ENCODE measurements around the gene OPCML.

The OPCML gene

DNA sequence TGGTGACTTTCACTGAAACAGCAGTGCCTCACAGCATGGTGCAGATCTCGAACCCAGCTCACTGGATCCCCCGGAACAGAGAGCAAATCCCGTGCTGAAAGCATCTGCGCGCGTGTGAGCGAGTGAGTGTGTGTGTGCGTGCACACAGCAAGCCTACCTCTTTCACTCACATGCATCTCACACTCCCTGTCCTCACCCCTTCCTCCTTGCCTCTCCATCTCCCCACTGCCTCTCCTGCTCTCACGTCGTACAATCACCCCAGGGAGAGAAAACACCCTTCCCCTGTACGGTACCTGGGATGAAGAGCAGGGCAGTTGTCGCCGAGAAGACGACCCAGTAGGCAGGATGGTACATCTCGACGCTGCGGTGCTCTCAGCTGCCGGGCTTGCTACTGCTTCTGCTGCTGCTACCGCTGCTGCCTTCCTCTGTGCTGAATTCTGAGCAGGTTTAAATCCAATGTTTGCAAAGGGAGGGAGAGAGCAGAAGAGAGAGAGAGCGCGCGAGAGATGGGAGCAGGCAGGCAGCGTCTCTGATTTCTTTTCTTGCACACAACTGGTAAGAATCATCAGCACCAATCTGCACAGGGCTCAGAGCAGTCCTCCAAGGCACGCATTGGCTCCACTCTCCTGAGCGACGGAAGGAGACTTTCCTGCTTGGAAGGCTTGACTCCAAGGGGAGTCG, at the start of gene OPCML:
OPCML (minus strand) TSS at position 531 of the 681 bp plus-strand sequence.
- no peak for DNase-seq

DNA sequence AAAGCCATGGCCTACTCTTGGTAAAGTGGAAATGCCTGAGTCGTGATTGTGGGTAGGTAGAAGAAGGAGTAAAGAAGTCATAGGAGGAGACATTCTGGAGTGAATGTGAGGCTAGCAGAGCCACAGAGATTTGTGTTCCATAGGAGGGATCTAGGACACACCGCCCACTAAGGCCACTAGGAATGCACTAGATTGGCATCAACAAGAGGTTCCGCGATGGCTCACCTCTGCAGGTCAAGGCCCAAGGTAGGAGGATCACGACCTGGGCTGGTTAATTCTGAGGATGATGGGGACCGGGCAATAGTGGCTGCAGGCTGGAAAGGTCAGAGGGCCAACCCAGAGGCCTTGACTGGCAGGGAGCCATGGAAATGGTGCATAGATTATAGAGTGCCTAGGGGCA, 48.8 kb upstream of the OPCML start:
- no peak for DNase-seq

DNA sequence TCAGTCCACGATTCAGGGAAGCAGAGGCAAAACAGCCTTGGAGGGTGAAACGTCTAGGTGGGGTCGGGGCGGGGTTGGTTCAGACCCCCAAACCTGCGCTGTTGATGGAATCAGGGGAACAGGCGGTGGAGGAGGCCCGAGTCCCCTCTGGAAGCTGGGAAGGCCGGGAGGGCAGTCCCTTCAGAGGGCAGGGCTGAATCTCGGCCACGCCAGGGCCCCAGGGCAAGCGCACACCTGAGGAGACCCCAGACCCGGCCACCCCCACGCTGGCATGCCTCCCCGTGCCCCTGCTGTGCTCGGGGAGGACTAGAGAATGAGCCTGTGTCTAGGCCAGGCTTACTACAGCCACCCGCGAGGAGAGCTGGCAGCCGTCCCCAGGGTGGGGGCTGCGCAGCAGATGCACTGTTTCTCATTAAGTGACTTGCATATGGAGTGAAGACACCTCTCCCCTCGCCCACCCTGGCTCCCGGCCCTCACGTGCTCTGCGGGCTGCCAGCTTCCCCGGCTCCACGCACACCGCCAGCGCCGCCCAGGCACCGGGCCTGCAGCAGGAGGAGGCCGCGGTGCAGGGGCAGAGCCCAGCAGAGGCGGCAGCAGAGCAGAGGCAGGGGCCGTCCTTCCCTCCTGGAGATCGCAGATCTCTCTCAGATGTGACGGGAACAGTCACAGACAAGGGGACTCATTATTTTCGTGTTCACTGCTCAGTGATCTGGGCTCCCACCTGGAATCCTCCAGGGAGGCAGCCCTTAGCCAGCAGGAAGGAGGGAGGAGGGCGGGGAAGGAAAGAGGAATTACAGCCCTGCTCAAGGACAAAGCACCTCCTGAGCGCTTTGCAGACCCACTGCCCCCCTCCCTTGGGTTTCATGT, 47.1 kb upstream of the OPCML start:
- no peak for DNase-seq

DNA sequence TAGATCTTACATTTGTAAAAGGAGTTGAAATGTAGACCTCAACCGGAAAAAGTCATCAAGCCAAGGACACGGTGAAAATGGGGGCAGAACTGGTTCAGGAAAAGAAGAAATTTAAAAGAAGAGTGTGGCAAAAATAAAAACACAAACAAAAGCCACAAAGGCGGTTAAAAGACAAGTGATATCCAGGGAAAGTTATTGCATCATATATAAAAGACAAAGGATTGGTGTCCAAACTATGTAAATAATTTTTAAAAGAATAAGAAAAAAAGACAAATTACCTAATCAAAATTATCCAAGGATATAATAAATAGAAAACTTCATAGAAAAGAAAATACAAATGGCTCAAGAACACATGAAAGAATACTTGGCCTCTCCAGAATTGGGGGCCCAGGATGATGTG, 45.1 kb upstream of the OPCML start:
- no peak for DNase-seq

DNA sequence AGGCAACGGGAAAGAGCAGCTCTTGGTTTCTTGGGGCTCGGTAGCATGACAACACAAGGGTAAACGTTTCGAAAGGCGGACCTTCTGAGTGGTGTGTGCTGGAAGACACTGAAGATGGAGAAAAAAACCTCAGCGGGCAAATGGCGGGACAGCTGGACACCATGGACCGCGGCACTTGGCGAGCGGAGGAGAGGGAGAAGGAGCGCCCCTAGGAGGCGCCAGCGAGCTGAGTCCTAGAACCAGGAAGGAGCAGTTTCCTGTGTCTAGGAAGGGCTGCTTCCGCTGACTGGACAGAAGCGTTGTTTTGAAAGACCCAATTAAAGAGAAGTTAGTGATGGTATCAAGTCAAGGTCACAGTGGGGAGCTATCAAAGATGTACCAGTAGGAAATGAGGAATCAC, 44.0 kb upstream of the OPCML start:
- DNase-seq: no peak

DNA sequence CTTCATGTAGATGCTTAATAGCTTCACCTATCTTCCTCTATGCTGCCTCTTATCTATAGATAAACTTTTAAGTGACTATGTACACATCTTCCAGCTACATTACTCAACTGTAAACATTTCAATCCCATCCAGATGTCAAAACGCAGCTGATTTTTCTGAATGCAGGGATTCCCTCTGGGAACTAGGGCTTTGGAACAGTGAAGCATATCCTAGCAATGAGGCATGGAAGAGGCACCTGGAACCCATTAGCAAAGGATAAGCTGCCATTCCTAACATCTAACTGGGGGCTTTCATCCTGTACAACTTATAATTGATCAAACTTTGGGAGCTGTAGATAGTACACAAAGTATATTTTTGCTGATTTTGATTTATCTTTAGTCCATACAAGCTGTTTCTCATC, 40.8 kb upstream of the OPCML start:
- DNase-seq: no peak

DNA sequence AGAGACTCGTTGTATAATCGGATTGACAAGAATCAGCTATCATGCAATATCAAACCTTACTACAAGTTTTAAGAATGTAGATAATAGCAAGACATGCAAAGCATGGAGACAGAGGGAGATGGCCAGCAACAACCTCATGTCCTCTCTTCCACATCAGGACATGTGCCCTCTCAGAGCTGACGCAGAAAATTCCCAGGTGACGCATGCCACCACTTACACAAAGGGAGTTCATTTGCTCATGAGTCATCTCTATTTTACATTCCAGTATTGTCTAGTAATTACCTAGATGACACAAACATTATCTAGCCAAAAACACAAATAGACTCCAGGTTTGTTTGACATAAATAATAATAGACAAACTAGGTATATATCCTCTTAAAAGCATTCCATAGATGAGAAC, 38.1 kb upstream of the OPCML start:
- no peak for DNase-seq

DNA sequence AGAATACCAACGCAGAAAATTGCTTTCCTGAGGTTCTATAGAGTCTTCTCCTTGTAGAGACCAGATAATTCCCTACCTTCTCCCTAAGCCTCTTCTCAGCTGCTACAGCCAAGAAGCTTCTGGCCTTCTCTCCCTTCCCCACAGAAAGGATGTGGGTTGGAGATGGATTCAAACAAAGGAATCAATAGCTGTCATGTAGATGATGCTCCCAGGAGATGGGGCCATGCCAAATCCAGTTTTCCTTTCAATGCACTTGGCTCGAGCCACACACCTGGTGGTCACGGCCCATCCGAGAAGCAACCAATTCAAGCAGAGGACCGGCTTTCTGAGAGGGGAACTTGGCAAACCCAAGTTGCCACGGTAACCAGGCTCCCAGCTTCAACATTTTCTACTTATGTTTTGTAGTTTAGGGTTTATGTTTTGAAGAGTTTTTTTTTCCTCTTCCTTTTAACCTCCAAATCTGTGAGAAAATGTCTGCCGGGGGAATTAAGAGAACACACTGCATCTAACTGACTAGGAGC, 31.3 kb upstream of the OPCML start:
- DNase-seq: no peak

DNA sequence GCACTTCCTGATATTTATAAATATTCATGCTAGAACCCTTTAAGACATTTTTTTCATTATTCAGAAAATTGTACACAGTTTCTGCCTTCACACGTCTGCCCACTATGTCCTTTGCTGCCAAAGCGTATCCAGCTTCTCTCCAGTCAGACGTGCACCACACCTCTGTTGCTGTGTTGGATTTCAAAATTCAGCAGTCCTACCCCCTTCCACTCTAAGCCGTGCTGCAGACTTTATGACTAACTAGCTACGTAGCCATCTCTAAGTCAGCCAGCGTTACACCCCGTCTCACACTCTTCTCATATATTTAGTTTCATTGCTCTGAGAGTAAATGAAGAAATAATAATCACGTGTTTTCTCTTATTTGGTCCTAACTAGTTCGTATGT, 28.2 kb upstream of the OPCML start:
- no peak for DNase-seq

DNA sequence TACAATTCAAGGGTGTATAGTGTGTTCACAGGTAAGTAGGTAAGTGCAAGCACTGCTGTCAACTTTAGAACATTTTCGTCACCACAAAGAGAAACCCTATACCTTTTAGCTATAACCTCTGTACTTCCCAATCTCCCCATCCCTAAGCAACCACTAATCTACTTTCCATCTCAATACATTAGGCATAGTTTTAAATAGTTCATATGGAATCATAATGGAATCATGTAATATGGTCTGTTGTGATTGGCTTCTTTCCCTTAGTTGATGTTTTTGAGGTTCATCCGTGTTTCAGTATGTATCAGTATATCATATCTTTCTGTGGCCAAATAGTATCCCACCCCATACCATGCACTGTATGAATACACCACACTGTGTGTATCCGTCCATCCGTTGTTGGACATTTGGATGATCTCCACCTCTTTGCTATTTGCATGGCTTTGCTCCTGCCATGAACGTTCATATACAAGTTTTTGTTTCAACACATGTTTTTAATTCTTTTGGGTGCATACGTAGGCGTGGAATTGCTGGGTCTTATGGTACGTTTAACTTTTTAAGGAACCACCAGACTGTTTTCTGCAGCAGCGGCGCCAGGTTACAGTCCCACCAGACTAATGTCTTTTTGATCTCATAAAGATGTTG, 27.7 kb upstream of the OPCML start:
- DNase-seq: no peak

DNA sequence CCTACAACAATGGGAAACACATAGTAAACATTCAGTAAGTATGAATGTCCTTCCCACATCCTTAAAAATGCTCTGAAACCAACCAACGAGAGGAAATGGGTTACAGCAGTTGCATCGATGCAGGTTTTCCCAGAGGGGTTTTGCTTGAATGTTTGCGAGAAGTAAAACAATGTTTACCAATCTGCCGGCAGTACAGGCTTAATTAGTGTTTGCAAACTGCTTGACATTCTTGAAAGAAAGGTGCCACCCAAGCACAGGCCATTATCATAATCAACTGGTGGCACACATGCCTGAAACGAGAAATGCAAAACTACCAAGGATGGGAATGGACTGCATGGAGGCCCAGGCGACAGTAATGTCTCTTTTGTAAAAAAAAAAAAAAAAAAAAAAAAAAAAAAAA, 27.1 kb upstream of the OPCML start:
- no peak for DNase-seq

DNA sequence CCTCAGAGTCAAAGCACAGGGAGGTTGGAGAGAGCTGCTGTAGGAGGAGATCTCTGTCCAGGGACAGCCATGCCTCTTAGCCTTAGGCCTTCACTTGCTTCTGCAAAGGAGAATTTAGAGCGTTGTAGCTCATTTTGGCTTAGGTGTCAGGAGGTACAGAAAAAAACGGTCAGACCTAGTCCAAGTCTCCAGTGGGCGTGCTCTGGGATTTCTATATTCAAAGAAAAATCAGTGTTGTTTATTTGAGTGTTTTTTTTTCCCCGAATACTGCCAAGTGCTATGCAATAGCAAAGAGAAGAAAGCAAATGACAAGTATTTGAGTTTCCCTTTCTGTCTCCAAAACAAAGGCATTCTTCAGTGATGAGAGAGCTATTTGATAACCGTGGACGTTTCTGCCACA, 22.7 kb upstream of the OPCML start:
- DNase-seq: no peak

DNA sequence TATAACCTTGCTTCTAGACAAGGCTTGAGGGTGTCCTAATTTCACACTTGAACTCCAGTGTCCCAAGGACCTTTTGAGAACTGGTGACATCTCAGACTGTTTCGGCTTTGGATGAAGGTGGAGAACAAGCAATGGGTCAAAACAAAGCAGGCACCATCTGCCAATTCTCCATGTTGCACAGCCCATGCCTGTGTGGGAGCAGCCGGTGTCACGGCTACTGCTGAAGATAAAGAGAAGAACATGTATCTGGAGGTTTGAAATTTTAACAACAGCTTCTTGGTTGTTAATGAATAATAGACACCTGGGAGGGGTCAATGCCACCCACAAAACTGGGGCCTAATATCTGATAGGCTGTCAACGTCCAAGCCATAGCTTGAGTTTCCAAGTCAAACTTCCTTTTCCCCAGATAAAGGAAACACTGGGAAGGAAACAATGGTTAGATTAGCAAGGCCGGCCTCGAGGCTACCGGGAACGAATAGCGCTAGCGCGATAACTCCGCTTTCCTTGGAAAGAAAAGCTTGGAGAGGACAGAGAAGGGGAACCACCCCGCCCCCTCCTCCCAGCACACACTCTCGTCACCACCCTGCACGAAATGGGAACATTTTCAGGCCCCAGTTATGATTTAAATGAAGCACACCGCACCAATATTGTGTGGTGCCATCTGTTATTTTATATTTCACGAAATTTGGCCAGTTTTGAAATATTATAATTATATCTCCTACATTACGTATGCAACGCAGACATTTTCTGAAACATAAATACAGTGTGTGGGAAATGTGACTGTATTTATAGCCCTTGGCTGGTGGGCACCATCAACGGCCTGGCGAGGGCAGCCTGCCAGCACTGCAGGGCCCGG, 21.8 kb upstream of the OPCML start:
- no peak for DNase-seq

DNA sequence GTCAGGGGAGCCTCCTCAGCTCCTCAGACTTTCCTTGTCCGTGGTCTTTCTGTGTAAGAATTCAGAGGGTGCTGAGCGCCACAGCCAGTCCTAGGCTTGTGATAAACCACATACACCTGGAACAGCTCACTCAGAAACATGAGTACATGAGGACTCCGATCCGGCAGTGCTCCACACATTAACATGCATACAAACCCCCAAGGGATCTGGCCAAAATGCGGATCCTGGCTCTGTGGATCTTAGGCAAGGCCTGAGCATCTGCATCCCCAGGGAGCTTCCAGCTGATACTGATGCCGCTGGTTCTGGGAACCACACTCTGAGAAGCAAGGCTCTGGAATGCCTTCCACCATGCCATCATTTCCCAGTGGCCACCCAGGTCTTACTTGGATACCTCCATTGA, 20.6 kb upstream of the OPCML start:
- DNase-seq: no peak

DNA sequence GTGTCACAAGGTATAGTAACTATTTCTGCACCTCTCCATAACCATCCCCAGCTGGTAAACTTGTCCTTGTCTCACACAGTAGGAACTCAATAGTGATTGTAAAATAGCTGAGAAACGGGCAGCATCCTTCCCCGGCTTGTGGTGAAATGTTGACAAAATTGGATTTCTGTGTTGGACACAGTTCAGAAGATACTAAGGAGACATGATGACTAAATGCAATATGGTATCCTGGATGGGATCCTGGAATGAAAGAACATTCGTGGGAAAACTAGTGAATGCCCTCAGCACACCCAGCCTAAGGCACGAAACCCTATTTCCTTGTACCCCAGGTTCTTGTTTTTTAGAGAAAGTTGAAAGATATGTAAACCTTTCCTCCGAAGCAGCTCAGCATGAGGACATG, 18.8 kb upstream of the OPCML start:
- no peak for DNase-seq

DNA sequence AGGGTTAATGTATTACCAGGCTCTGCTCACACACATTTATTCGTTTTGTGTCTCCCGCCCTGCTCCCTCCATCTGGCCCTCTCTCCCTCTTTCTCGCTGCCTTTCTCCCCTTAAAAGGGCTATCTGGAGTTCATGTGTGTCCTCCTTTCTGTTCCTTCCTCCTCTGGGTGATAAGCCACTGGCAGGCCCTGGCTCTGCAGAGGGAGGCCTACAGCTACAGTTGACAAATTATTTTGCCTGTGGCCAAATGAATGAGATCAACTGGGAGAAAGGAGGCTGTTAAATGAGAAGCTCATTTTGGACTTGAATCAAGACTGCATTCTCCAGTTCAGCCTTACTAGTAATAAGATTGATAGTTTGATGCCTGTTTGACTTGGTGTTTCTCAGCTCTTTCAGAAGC, 17.5 kb upstream of the OPCML start:
- DNase-seq: no peak

DNA sequence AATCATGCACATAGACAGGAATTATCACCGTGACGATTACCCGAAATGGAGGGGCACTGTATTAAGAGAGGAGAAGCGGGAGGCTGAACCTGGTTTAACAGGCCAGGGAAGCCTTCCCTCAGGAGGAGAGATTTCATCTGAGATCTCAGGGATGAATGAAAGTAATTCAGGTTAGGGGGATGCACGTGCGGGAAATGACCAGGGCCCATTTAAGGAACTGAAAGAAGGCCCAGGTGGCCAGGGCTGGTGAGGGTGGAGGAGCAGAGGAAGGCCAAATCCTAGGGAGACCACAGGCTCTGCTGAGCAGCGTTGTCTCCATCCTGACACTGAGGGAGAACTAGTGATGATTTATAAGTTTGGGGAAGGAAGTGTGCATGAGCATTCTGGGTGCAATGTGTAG, 16.3 kb upstream of the OPCML start:
- DNase-seq: no peak

DNA sequence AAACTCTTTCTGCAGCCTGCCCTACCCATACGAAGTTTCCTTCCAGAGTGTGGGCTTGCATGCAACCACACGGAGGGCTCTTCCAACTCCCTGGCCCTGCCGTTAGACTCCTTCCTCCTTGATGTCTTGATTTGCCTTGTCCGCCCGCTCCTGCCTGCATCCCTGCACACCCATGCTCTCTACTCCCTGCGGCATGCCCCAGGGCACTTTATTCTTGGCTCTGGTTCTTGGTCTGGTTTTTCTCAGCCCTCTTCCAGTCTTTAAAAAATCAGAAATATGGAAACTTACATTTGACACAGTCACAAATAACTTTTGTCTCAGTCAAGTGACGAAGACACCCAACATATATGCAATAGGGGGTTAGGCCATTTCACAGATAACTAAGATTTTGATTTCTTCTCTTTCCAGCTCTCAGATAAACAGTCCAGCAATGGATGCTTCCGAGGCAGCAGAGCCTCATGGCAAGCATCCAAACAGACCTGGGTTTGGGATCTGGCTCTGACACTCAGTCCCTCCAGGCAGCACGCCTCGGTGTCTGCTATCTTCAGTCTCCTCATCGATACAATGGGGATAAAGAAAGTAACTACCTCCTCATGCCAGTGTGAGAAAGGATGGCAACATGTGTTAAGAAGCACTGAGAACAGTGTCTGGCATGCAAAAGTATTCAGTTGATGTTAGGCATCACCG, 15.7 kb upstream of the OPCML start:
- DNase-seq: no peak

DNA sequence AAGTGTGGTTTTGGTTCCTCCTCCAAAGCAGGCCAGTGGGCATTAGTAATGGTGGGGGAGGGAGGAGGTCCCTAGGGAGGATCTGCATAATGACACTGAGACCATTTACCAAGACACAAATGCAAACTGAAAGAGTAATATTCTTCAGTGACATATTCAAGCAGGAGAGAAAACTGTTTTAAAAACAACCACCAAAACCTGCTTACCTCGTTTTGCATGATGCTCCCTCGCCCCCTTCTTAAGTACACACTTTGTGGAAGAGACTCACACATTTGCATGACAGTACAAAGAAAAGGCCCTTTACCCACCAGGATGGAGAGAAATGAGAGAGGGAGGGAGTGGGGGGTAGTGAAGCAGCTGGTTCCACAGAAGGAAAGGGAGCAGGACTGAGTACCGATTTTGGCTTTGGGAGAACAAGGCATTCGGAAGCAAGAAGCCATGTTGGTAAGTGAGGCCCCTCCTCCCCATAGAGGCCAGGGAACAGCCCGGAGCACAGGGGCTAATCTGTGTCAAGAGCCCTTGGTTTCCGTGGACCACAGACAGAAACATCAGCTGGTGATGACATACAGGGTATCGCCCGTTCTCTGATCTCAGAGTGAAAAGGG, 13.0 kb upstream of the OPCML start:
- DNase-seq: no peak

DNA sequence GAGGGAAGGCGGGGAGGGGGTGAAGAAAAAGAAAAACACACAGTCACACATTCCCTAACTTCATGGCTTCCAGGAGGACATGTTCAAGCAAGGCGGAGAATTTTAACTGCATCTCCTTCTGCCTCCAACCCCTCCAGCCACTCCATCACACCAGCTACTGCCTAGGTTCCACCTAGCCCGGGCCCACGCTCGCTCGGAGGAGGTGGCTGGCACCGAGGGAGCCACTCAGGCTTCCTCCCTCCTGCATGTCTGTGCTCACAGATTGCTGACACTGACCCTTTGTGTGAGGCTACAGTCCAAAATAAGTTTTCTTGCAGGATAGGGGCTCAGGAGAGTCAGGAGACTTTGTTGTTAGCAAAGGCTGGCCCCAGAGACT, 9.4 kb upstream of the OPCML start:
- no peak for DNase-seq

DNA sequence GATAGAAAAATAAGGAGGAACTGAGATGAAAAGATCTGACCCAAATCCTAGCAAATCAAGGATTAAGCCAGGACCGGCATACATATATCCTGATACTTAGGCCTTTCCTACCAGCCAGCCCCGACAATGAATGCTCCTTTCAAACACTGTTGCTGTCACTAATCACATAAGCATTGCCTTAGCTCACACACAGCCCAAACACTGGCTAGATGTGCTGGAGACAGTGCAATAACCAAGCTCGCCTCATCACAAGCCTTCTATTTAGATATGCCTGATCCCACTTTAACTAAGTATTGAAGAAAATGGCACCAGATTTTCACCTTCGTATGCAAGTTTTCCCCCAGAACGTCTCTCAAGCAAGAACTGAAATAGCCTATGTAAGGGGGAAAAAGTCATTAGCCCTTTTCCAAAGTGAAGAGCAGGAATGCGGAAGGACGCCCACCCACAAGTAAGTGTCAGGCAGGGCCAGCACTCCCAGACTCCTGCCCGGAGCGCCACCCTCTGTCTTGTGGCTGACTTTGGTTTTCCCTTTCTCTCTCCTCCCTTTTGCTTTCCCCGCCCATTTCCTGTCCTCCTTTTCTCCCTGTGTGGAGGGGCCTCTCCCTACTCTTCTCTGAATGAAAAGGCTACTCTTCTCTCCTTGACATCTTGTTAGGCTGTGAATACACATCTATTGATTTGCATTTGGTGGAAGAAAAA, 8.9 kb upstream of the OPCML start:
- DNase-seq: no peak

Data from GDM1 (cell line).